GM18867 (cell line): ENCODE results near the gene NEDD1.
A peak's percentile ranks its signal among the peaks of the same experiment; 100 is the strongest.

Source experiments
- ATAC-seq: cut with Tn5 transposase; IDR thresholded peaks from one replicate; pipeline ENCODE4 v1.9.1; 2021; ENCODE audit warnings: mild to moderate bottlenecking, moderate library complexity; ENCODE audit not compliant: unreplicated experiment

NEDD1 gene

GRCh38 chr12:96906849-96907670 is at the start of gene NEDD1:
NEDD1 (plus strand) TSS chr12:96907257; CDS start chr12:96909760, 2,503 bp downstream.
- peak; percentile 93 for ATAC-seq

GRCh38 chr12:96858162-96858561 is 48.9 kb upstream of the NEDD1 start:
- ATAC-seq: no peak

GRCh38 chr12:96861656-96862055 is 45.4 kb upstream of the NEDD1 start:
- no peak for ATAC-seq

- no peak for ATAC-seq
Measured at GRCh38 chr12:96862326-96862725, 44.7 kb upstream of the NEDD1 start.

GRCh38 chr12:96864335-96864734 is 42.7 kb upstream of the NEDD1 start:
- no peak for ATAC-seq

GRCh38 chr12:96866801-96867590 is 40.1 kb upstream of the NEDD1 start:
- no peak for ATAC-seq

GRCh38 chr12:96870946-96871345 is 36.1 kb upstream of the NEDD1 start:
- ATAC-seq: no peak

- ATAC-seq: no peak
Measured at GRCh38 chr12:96872961-96873360, 34.1 kb upstream of the NEDD1 start.

- no peak for ATAC-seq
Measured at GRCh38 chr12:96874211-96874610, 32.8 kb upstream of the NEDD1 start.

- no peak for ATAC-seq
Measured at GRCh38 chr12:96876966-96877365, 30.1 kb upstream of the NEDD1 start.

- no peak for ATAC-seq
Measured at GRCh38 chr12:96878704-96879103, 28.4 kb upstream of the NEDD1 start.

- peak; percentile 39 for ATAC-seq
Measured at GRCh38 chr12:96879301-96879700, 27.8 kb upstream of the NEDD1 start.

GRCh38 chr12:96880220-96880619 is 26.8 kb upstream of the NEDD1 start:
- no peak for ATAC-seq

GRCh38 chr12:96881608-96882007 is 25.4 kb upstream of the NEDD1 start:
- ATAC-seq: no peak

- ATAC-seq: no peak
Measured at GRCh38 chr12:96882862-96883261, 24.2 kb upstream of the NEDD1 start.

GRCh38 chr12:96883571-96883970 is 23.5 kb upstream of the NEDD1 start:
- ATAC-seq: no peak

- no peak for ATAC-seq
Measured at GRCh38 chr12:96886998-96887677, 19.9 kb upstream of the NEDD1 start.

GRCh38 chr12:96889273-96889933 is 17.7 kb upstream of the NEDD1 start:
- ATAC-seq: no peak

- ATAC-seq: no peak
Measured at GRCh38 chr12:96890331-96890730, 16.7 kb upstream of the NEDD1 start.

- ATAC-seq: no peak
Measured at GRCh38 chr12:96892104-96892503, 15.0 kb upstream of the NEDD1 start.

- ATAC-seq: no peak
Measured at GRCh38 chr12:96897421-96897820, 9.6 kb upstream of the NEDD1 start.
